Activated naive CD8-positive, alpha-beta T cell (primary cell): ENCODE data around the gene PAK4.

Experiments
- H3K27ac Mint-ChIP-seq: one replicate; pipeline ENCODE4 v1.8.0; 2021; ENCODE audit warnings: mixed read lengths
- H3K27me3 Mint-ChIP-seq: one replicate; pipeline ENCODE4 v1.8.0; 2021; ENCODE audit warnings: mixed read lengths
- H3K36me3 Mint-ChIP-seq: one replicate; pipeline ENCODE4 v1.8.0; 2021; ENCODE audit warnings: mixed read lengths
- H3K4me1 Mint-ChIP-seq: one replicate; pipeline ENCODE4 v1.8.0; 2021; ENCODE audit warnings: low read depth, mixed read lengths
- H3K4me3 Mint-ChIP-seq: one replicate; pipeline ENCODE4 v1.8.0; 2021; ENCODE audit warnings: mild to moderate bottlenecking, mixed read lengths
- H3K9me3 Mint-ChIP-seq: one replicate; pipeline ENCODE4 v1.8.0; 2021; ENCODE audit warnings: low read depth, mixed read lengths

PAK4 gene

GRCh38 chr19:39170386-39171231 lies 45.0 kb downstream of the PAK4 start:
- no peak overlapping the region for H3K27ac Mint-ChIP-seq
- H3K9me3 Mint-ChIP-seq = no peaks in the 10 kb centered on the region
- no peaks in the 10 kb centered on the region for H3K4me1 Mint-ChIP-seq
- H3K36me3 Mint-ChIP-seq = no peaks in the 10 kb centered on the region
- no peak overlapping the region for H3K4me3 Mint-ChIP-seq
- no peaks in the 10 kb centered on the region for H3K27me3 Mint-ChIP-seq

GRCh38 chr19:39171479-39172465 lies 46.2 kb downstream of the PAK4 start:
- Mint-ChIP-seq H3K27ac (no peak overlapping the region), H3K4me1 (no peaks in the 10 kb centered on the region), H3K4me3 (no peak overlapping the region), H3K9me3 (no peaks in the 10 kb centered on the region), H3K36me3 (no peaks in the 10 kb centered on the region), H3K27me3 (no peaks in the 10 kb centered on the region)

- Mint-ChIP-seq H3K4me1 (no peaks in the 10 kb centered on the region), H3K36me3 (no peaks in the 10 kb centered on the region), H3K27me3 (no peaks in the 10 kb centered on the region), H3K27ac (no peak overlapping the region), H3K9me3 (no peaks in the 10 kb centered on the region), H3K4me3 (no peak overlapping the region)
Observed at GRCh38 chr19:39172700-39173501, 47.3 kb downstream of the PAK4 start.

GRCh38 chr19:39173502-39173991 lies 48.0 kb downstream of the PAK4 start:
- H3K36me3 Mint-ChIP-seq = no peaks in the 10 kb centered on the region
- no peaks in the 10 kb centered on the region for H3K9me3 Mint-ChIP-seq
- no peak overlapping the region for H3K27ac Mint-ChIP-seq
- H3K27me3 Mint-ChIP-seq = no peaks in the 10 kb centered on the region
- no peaks in the 10 kb centered on the region for H3K4me1 Mint-ChIP-seq
- H3K4me3 Mint-ChIP-seq = no peak overlapping the region

- no peak overlapping the region for H3K27ac Mint-ChIP-seq
- H3K4me1 Mint-ChIP-seq = no peaks in the 10 kb centered on the region
Observed at GRCh38 chr19:39174142-39174541, 48.6 kb downstream of the PAK4 start.

GRCh38 chr19:39174558-39175544 lies 49.3 kb downstream of the PAK4 start:
- no peaks in the 10 kb centered on the region for H3K36me3 Mint-ChIP-seq
- H3K4me3 Mint-ChIP-seq = no peak overlapping the region
- no peaks in the 10 kb centered on the region for H3K9me3 Mint-ChIP-seq
- no peaks in the 10 kb centered on the region for H3K4me1 Mint-ChIP-seq
- no peak overlapping the region for H3K27ac Mint-ChIP-seq
- no peaks in the 10 kb centered on the region for H3K27me3 Mint-ChIP-seq

More at GRCh38 chr19:39174142-39174541, 48.6 kb downstream of the PAK4 start:
- Mint-ChIP-seq H3K27me3 (no peaks in the 10 kb centered on the region), H3K9me3 (no peaks in the 10 kb centered on the region), H3K4me3 (no peak overlapping the region), H3K36me3 (no peaks in the 10 kb centered on the region)

GRCh38 chr19:39175564-39175963 lies 50.0 kb downstream of the PAK4 start:
- Mint-ChIP-seq H3K4me1 (no peaks in the 10 kb centered on the region), H3K36me3 (no peaks in the 10 kb centered on the region), H3K27ac (no peak overlapping the region), H3K9me3 (no peaks in the 10 kb centered on the region), H3K27me3 (no peaks in the 10 kb centered on the region), H3K4me3 (no peak overlapping the region)

GRCh38 chr19:39177110-39177699 lies 51.6 kb downstream of the PAK4 start:
- Mint-ChIP-seq H3K4me1 (no peaks in the 10 kb centered on the region), H3K9me3 (no peaks in the 10 kb centered on the region), H3K4me3 (no peak overlapping the region), H3K36me3 (no peaks in the 10 kb centered on the region), H3K27me3 (no peaks in the 10 kb centered on the region), H3K27ac (no peak overlapping the region)

- no peaks in the 10 kb centered on the region for H3K36me3 Mint-ChIP-seq
- no peak overlapping the region for H3K4me3 Mint-ChIP-seq
- no peaks in the 10 kb centered on the region for H3K9me3 Mint-ChIP-seq
- H3K27me3 Mint-ChIP-seq = no peaks in the 10 kb centered on the region
- H3K27ac Mint-ChIP-seq = no peak overlapping the region
- H3K4me1 Mint-ChIP-seq = no peaks in the 10 kb centered on the region
Observed at GRCh38 chr19:39177736-39178135, 52.1 kb downstream of the PAK4 start.

GRCh38 chr19:39178296-39179006 lies 52.9 kb downstream of the PAK4 start:
- Mint-ChIP-seq H3K36me3 (no peaks in the 10 kb centered on the region), H3K27me3 (no peaks in the 10 kb centered on the region), H3K4me3 (no peak overlapping the region), H3K4me1 (no peaks in the 10 kb centered on the region), H3K27ac (no peak overlapping the region), H3K9me3 (no peaks in the 10 kb centered on the region)

GRCh38 chr19:39179754-39180153 lies 54.2 kb downstream of the PAK4 start:
- no peaks in the 10 kb centered on the region for H3K36me3 Mint-ChIP-seq
- H3K4me3 Mint-ChIP-seq = no peak overlapping the region
- no peak overlapping the region for H3K27ac Mint-ChIP-seq
- H3K27me3 Mint-ChIP-seq = no peaks in the 10 kb centered on the region
- no peaks in the 10 kb centered on the region for H3K9me3 Mint-ChIP-seq
- H3K4me1 Mint-ChIP-seq = no peaks in the 10 kb centered on the region

- Mint-ChIP-seq H3K9me3 (no peaks in the 10 kb centered on the region), H3K36me3 (no peaks in the 10 kb centered on the region), H3K27ac (no peak overlapping the region), H3K27me3 (no peaks in the 10 kb centered on the region), H3K4me1 (no peaks in the 10 kb centered on the region), H3K4me3 (no peak overlapping the region)
Observed at GRCh38 chr19:39180749-39181148, 55.2 kb downstream of the PAK4 start.
